ENCODE measurements around the gene KCNH8. TPM values are rescaled to one million over a fixed set of nuclear protein-coding genes. Genes with fewer than 3 reads are reported as not detected.
"Not testable (repeated sequence)": the region's sequence is repeated elsewhere in the genome, so short reads cannot be mapped to it uniquely, and the experiment has no call there.

Gene KCNH8
- total RNA-seq, 4 donors from 2014 or later: 0.11 to 0.42 (median 0.26) TPM

DNA sequence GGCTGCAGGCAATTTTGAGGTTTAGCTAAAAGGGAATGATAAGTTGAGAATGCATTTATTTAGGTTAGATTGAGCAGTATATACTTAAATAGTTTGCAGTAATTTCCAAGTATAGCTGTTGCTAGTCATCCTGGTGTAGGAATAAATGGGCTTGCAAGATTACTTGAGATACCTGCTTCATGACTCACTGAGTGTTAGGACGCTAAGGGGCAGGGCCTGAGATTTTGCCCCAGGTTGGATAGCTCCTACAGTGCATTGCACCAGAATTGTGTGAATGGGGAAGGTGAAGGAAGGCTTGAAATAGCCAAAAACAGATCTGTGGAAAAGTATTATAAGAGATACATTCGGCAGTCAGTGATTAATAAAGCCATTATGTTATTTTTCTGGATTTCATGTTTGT, 72.8 kb downstream of the KCNH8 start:
- intact Hi-C loops (cut with DNase I): no loop called here
- Histone ChIP-seq H3K4me1 (peaks cover 0 to 5% (median 0%) of the 10 kb centered on the region in 4 donors), H3K27ac (replicated peaks in 1 of 4) (no peak overlapping the region), H3K36me3 (no peaks in the 10 kb centered on the region), H3K4me3 (no peak overlapping the region), H3K27me3 (no peaks in the 10 kb centered on the region), H3K9me3 (no peaks in the 10 kb centered on the region)
- DNase-seq (ENCODE audit: extremely low spot score): no peak
- WGBS: 73% methylated on average over 2 of the region's 2 CpGs
- TF ChIP-seq POLR2A (IDR thresholded peaks at IDR 0.05; ENCODE audit: low read depth) (no peak), POLR2AphosphoS5 (IDR thresholded peaks at IDR 0.05) (no peak), EP300 (IDR thresholded peaks at IDR 0.05) (no peak)
- TF ChIP-seq, protein P1, sequence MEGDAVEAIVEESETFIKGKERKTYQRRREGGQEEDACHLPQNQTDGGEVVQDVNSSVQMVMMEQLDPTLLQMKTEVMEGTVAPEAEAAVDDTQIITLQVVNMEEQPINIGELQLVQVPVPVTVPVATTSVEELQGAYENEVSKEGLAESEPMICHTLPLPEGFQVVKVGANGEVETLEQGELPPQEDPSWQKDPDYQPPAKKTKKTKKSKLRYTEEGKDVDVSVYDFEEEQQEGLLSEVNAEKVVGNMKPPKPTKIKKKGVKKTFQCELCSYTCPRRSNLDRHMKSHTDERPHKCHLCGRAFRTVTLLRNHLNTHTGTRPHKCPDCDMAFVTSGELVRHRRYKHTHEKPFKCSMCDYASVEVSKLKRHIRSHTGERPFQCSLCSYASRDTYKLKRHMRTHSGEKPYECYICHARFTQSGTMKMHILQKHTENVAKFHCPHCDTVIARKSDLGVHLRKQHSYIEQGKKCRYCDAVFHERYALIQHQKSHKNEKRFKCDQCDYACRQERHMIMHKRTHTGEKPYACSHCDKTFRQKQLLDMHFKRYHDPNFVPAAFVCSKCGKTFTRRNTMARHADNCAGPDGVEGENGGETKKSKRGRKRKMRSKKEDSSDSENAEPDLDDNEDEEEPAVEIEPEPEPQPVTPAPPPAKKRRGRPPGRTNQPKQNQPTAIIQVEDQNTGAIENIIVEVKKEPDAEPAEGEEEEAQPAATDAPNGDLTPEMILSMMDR (IDR thresholded peaks at IDR 0.05): no peak

DNA sequence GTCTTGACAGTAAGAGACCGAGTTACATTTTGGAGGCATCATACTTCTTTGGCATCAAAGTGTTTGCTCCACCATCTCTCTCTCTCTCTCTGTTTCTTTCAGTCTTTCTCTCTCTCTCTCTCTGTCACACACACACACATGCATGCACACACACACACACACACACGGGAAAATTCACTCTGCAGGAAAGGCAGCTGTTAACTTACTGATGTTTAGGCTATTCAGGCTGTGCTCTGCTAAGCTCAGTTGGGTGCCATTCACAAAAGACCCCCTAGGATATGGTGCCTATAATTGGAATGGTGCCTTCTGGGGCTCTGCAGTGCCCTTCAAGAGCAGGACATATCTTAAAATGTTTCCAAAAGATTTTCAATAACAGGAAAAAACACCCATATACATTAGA, 78.2 kb downstream of the KCNH8 start:
- no peak for DNase-seq (ENCODE audit: extremely low spot score)
- Histone ChIP-seq H3K27me3 (no peaks in the 10 kb centered on the region), H3K4me3 (no peak overlapping the region), H3K4me1 (no peaks in the 10 kb centered on the region), H3K27ac (replicated peaks in 1 of 4) (no peak overlapping the region), H3K9me3 (no peaks in the 10 kb centered on the region), H3K36me3 (no peaks in the 10 kb centered on the region)
- 61% methylated on average over 2 of the region's 2 CpGs for WGBS
- intact Hi-C loops (cut with DNase I): no loop called here
- TF ChIP-seq POLR2AphosphoS5 (IDR thresholded peaks at IDR 0.05): no peak
- TF ChIP-seq, protein P1 (IDR thresholded peaks at IDR 0.05): no peak
- no peak for TF ChIP-seq POLR2A (IDR thresholded peaks at IDR 0.05; ENCODE audit: low read depth)
- no peak for TF ChIP-seq EP300 (IDR thresholded peaks at IDR 0.05)

DNA sequence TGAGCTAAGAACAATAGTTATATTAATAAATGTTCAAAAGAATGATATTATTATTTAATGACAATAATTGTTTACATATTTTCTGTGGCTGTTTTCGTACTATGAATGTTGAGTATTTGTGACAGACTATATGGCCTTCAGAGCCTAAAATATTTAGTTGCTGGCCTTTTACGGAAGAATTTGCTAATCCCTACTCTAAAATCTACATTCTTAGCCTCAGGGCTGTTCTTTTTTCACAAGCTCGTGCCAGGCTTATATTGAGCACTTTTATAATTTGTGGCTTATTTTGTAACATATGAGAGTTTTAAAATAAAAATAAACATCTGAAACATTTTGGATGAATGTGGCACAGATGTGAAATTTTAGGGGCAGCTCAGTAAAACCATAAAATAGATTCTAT, 79.9 kb downstream of the KCNH8 start:
- Histone ChIP-seq H3K27ac (replicated peaks in 1 of 4) (no peak overlapping the region), H3K36me3 (no peaks in the 10 kb centered on the region), H3K27me3 (no peaks in the 10 kb centered on the region), H3K4me3 (no peak overlapping the region), H3K9me3 (no peaks in the 10 kb centered on the region), H3K4me1 (no peaks in the 10 kb centered on the region)
- DNase-seq (ENCODE audit: extremely low spot score): no peak
- 72% methylated on average over 3 of the region's 3 CpGs for WGBS
- intact Hi-C loops (cut with DNase I): no loop called here
- TF ChIP-seq POLR2A (IDR thresholded peaks at IDR 0.05; ENCODE audit: low read depth): no peak
- no peak for TF ChIP-seq EP300 (IDR thresholded peaks at IDR 0.05)
- TF ChIP-seq, protein P1 (IDR thresholded peaks at IDR 0.05): no peak
- TF ChIP-seq POLR2AphosphoS5 (IDR thresholded peaks at IDR 0.05): no peak

DNA sequence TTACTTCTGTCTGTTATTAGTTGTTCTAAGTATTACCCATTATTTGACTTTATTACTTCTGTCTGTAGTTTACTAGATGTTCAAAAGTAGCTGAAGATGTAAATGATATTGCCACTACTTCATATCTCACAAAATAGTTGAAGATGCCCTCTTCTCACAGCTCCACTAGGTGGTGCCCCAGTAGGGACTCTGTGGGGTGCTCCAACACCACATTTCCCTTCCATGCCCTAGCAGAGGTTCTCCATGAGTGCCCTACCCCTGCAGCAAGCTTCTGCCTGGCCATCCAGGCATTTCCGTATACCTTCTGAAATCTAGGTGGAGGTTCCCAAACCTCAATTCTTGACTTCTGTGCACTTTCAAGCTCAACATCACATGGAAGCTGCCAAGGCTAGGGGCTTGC, 80.8 kb downstream of the KCNH8 start:
- no peaks in the 10 kb centered on the region for H3K27me3 ChIP-seq
- no peaks in the 10 kb centered on the region for H3K36me3 ChIP-seq
- H3K9me3 ChIP-seq: no peaks in the 10 kb centered on the region
- 88% methylated on average over 1 of the region's 1 CpG for WGBS
- no peak overlapping the region for H3K27ac ChIP-seq (replicated peaks in 1 of 4)
- intact Hi-C loops (cut with DNase I): no loop called here
- DNase-seq (ENCODE audit: extremely low spot score): no peak
- TF ChIP-seq POLR2AphosphoS5 (IDR thresholded peaks at IDR 0.05): no peak
- TF ChIP-seq, protein P1 (IDR thresholded peaks at IDR 0.05): no peak
- no peak for TF ChIP-seq EP300 (IDR thresholded peaks at IDR 0.05)
- no peak for TF ChIP-seq POLR2A (IDR thresholded peaks at IDR 0.05; ENCODE audit: low read depth)
- H3K4me1 ChIP-seq: no peaks in the 10 kb centered on the region
- H3K4me3 ChIP-seq: no peak overlapping the region

DNA sequence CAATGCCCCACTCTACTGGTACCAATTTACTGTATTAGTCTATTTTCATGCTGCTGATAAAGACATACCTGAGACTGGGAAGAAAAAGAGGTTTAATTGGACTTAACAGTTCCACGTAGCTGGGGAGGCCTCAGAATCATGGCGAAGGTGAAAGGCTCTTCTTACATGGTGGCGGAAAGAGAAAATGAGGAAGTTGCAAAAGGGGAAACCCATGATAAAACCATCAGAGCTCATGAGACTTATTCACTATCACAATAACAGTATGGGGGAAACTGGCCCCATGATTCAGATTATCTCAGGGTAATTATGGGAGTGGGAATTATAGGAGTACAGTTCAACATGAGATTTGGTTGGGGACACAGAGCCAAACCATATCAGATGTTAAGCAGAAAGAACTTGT, 81.6 kb downstream of the KCNH8 start:
- H3K27ac ChIP-seq (replicated peaks in 1 of 4); H3K4me1 ChIP-seq; H3K27me3 ChIP-seq; intact Hi-C loops (cut with DNase I); H3K9me3 ChIP-seq; H3K36me3 ChIP-seq; DNase-seq (ENCODE audit: extremely low spot score); H3K4me3 ChIP-seq: not testable (repeated sequence)
- WGBS: 81% methylated on average over 3 of the region's 3 CpGs
